PC-9 (cell line): ENCODE measurements around the gene PODXL2.

ENCODE experiments used
- EZH2 ChIP-seq: fragments of 200-600 bp; sonication (generic); IDR thresholded peaks from 2 replicates; pipeline ENCODE4 v1.8.0; 2017; ENCODE audit warnings: antibody characterized with exemption, low read depth
- TF ChIP-seq, protein P1 (sequence below): fragments of 200-600 bp; sonication (generic); conservative IDR thresholded peaks from 2 replicates; pipeline ENCODE4 v1.6.1; 2017; ENCODE audit warnings: mixed run types, antibody characterized with exemption, mild to moderate bottlenecking, moderate library complexity

- TF ChIP-seq EZH2: no peak
- TF ChIP-seq, protein P1, sequence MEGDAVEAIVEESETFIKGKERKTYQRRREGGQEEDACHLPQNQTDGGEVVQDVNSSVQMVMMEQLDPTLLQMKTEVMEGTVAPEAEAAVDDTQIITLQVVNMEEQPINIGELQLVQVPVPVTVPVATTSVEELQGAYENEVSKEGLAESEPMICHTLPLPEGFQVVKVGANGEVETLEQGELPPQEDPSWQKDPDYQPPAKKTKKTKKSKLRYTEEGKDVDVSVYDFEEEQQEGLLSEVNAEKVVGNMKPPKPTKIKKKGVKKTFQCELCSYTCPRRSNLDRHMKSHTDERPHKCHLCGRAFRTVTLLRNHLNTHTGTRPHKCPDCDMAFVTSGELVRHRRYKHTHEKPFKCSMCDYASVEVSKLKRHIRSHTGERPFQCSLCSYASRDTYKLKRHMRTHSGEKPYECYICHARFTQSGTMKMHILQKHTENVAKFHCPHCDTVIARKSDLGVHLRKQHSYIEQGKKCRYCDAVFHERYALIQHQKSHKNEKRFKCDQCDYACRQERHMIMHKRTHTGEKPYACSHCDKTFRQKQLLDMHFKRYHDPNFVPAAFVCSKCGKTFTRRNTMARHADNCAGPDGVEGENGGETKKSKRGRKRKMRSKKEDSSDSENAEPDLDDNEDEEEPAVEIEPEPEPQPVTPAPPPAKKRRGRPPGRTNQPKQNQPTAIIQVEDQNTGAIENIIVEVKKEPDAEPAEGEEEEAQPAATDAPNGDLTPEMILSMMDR: no peak
Observed at GRCh38 chr3:127647166-127647844, 18.3 kb downstream of the PODXL2 start.
